NT2/D1 (cell line): ENCODE data around the gene AQP2.
"Not testable (repeated sequence)": the region's sequence is repeated elsewhere in the genome, so short reads cannot be mapped to it uniquely, and the experiment has no call there.

ENCODE experiments used
- DNase-seq: peaks from one replicate; pipeline ENCODE4 v3.0.0-alpha.2; 2011; ENCODE audit warnings: low read depth, low spot score
- H3K27me3 ChIP-seq: 2 replicates; pipeline ENCODE4 v1.6.0; 2011; ENCODE audit warnings: mild to moderate bottlenecking; ENCODE audit not compliant: insufficient read length, insufficient read depth
- H3K36me3 ChIP-seq: 2 replicates; pipeline ENCODE4 v1.6.1; 2011; ENCODE audit warnings: mild to moderate bottlenecking, low read length, mixed read lengths; ENCODE audit not compliant: insufficient read depth, insufficient read length
- H3K4me1 ChIP-seq: 2 replicates; pipeline ENCODE4 v1.5.1; 2011; ENCODE audit not compliant: insufficient read depth, insufficient read length
- H3K4me3 ChIP-seq: 2 replicates; pipeline ENCODE4 v1.5.1; 2011; ENCODE audit warnings: low read depth; ENCODE audit not compliant: insufficient read length
- H3K9ac ChIP-seq: 2 replicates; pipeline ENCODE4 v1.6.0; 2011; ENCODE audit warnings: low read depth; ENCODE audit not compliant: insufficient read length
- H3K9me3 ChIP-seq: 2 replicates; pipeline ENCODE4 v1.5.1; 2011; ENCODE audit warnings: mild to moderate bottlenecking, low read length; ENCODE audit not compliant: insufficient read depth
- SUZ12 ChIP-seq: IDR thresholded peaks from 2 replicates; pipeline ENCODE4 v1.6.1; 2011; ENCODE audit not compliant: insufficient read length, insufficient read depth; ENCODE audit errors: extremely low read depth
- YY1 ChIP-seq: IDR thresholded peaks from 2 replicates; pipeline ENCODE4 v1.6.1; 2011; ENCODE audit not compliant: insufficient read length, insufficient read depth
- ZNF274 ChIP-seq: IDR thresholded peaks from 2 replicates; pipeline ENCODE4 v1.6.1; 2011; ENCODE audit warnings: mild to moderate bottlenecking, low read depth, low read length

AQP2 gene

GRCh38 chr12:49984476-49985359 lies 34.2 kb downstream of the AQP2 start:
- no peak for DNase-seq
- TF ChIP-seq ZNF274 (no peak), YY1 (no peak), SUZ12 (no peak)
- Histone ChIP-seq H3K36me3 (peaks cover 34% of the 10 kb centered on the region), H3K4me1 (peaks cover 18% of the 10 kb centered on the region), H3K4me3 (no peak overlapping the region), H3K9me3 (no peaks in the 10 kb centered on the region), H3K9ac (no peak overlapping the region), H3K27me3 (no peaks in the 10 kb centered on the region)

GRCh38 chr12:49985981-49986380 lies 35.4 kb downstream of the AQP2 start:
- Histone ChIP-seq H3K4me1 (peaks cover 15% of the 10 kb centered on the region), H3K4me3 (no peak overlapping the region), H3K36me3 (peaks cover 46% of the 10 kb centered on the region), H3K9ac (no peak overlapping the region), H3K9me3 (no peaks in the 10 kb centered on the region), H3K27me3 (no peaks in the 10 kb centered on the region)
- no peak for DNase-seq
- TF ChIP-seq ZNF274 (no peak), YY1 (no peak), SUZ12 (no peak)

DNA sequence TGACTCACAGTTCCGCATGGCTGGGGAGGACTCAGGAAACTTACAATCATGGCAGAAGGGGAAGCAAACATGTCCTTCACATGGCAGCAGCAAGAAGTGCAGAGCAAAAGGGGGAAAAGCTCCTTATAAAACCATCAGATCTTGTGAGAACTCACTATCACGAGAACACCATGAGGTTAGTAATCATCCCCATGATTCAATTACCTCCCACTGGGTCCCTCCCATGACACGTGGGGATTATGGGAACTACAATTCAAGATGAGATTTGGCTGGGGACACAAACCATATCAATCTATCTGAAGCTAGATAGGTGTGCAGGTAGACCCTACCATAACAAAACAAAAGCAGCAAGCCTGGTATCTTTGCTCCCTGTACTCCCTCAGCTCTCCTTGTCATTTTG lies 35.9 kb downstream of the AQP2 start:
- not testable (repeated sequence) for H3K9ac ChIP-seq, H3K9me3 ChIP-seq, H3K27me3 ChIP-seq, H3K4me3 ChIP-seq, DNase-seq
- Histone ChIP-seq H3K4me1 (peaks cover 15% of the 10 kb centered on the region), H3K36me3 (peaks cover 49% of the 10 kb centered on the region)

- no peak for DNase-seq
- no peak overlapping the region for H3K9ac ChIP-seq
- peaks cover 13% of the 10 kb centered on the region for H3K4me1 ChIP-seq
- no peaks in the 10 kb centered on the region for H3K9me3 ChIP-seq
- TF ChIP-seq YY1, result no peak
- TF ChIP-seq ZNF274, result no peak
- no peak for TF ChIP-seq SUZ12
- no peaks in the 10 kb centered on the region for H3K27me3 ChIP-seq
- peaks cover 62% of the 10 kb centered on the region for H3K36me3 ChIP-seq
- H3K4me3 ChIP-seq, result no peak overlapping the region
Measured at GRCh38 chr12:49987625-49988303, 37.2 kb downstream of the AQP2 start.

GRCh38 chr12:49989400-49989799 lies 38.9 kb downstream of the AQP2 start:
- H3K27me3 ChIP-seq, H3K4me3 ChIP-seq, H3K9me3 ChIP-seq, H3K4me1 ChIP-seq, H3K9ac ChIP-seq, DNase-seq: not testable (repeated sequence)
- peaks cover 77% of the 10 kb centered on the region for H3K36me3 ChIP-seq

DNA sequence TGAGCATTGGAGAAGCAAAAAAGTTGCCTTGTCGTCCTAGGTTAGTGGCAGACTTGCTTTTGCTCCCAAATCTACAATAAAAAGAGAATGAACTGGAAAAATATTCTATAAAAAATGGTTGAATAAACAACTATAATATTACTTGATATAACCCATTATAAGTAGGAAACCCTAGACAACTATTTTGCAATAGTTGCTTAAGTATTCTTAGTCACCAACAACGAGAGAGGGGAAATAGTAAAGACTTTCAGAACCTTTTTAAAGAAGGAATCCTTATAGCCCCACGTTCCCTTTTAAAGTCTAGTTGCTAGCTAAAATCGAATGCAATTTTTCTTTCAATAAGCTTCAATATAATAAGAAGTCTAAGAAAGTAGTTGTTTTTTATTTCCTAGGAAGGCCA lies 39.7 kb downstream of the AQP2 start:
- H3K27me3 ChIP-seq, result no peaks in the 10 kb centered on the region
- no peak overlapping the region for H3K4me3 ChIP-seq
- no peaks in the 10 kb centered on the region for H3K4me1 ChIP-seq
- TF ChIP-seq SUZ12 (no peak), YY1 (no peak), ZNF274 (no peak)
- H3K36me3 ChIP-seq, result peaks cover 86% of the 10 kb centered on the region
- no peak for DNase-seq
- no peaks in the 10 kb centered on the region for H3K9me3 ChIP-seq
- H3K9ac ChIP-seq, result no peak overlapping the region

GRCh38 chr12:49998453-49998852 lies 47.9 kb downstream of the AQP2 start:
- Histone ChIP-seq H3K27me3 (no peaks in the 10 kb centered on the region), H3K36me3 (peaks cover 88% of the 10 kb centered on the region), H3K4me3 (no peak overlapping the region), H3K9me3 (no peaks in the 10 kb centered on the region), H3K4me1 (no peaks in the 10 kb centered on the region), H3K9ac (no peak overlapping the region)
- DNase-seq, result no peak
- no peak for TF ChIP-seq ZNF274
- TF ChIP-seq YY1, result no peak
- TF ChIP-seq SUZ12, result no peak

DNA sequence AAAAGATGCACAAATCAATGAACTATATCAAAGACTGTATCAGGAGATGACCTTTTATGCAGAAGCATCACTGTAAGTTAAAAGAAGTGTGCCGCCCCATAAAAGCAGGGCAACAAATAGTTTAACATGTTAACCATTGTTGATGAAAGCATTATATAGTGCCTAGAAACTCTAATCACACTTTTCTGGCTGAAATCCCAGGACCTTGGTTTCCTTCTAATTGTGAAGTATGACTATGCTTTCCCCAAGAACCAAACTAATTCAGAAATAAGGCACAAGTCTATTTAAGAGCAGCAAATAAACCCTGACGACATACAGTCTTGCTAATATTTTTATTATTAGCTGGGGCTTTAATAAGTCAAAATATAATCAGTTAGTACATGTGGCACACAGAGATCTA lies 53.1 kb downstream of the AQP2 start:
- Histone ChIP-seq H3K36me3 (peaks cover 83% of the 10 kb centered on the region), H3K9ac (no peak overlapping the region), H3K4me1 (no peaks in the 10 kb centered on the region), H3K27me3 (no peaks in the 10 kb centered on the region), H3K9me3 (no peaks in the 10 kb centered on the region), H3K4me3 (no peak overlapping the region)
- no peak for DNase-seq
- TF ChIP-seq SUZ12 (no peak), ZNF274 (no peak), YY1 (no peak)
